Liver (tissue), 9 donors: ENCODE results near the gene GABRA5. TPM values are rescaled to one million over a fixed set of nuclear protein-coding genes. Genes with fewer than 3 reads are reported as not detected.

Source experiments
- DNase-seq: peaks from one replicate; pipeline ENCODE4 v3.0.0-alpha.2; 2017; ENCODE audit warnings: low spot score
- H3K27ac ChIP-seq, 2 donors: one replicate each; pipeline ENCODE4 v1.7.0; 2013; ENCODE audit warnings: inconsistent platforms in 2 of 2, low read length in 2 of 2, control low read depth in 1 of 2, low read depth in 1 of 2, mild to moderate bottlenecking in 1 of 2
- H3K27me3 ChIP-seq, 4 donors: one replicate each; pipeline versions ENCODE4 v1.6.1 to v1.7.0; 2013; ENCODE audit warnings: low read length in 3 of 4, inconsistent platforms in 1 of 4, mild to moderate bottlenecking in 1 of 4, moderate library complexity in 1 of 4; ENCODE audit not compliant: control insufficient read depth in 4 of 4, insufficient read depth in 4 of 4
- H3K36me3 ChIP-seq, 4 donors: one replicate each; pipeline versions ENCODE4 v1.6.1 to v1.7.0; 2013; ENCODE audit warnings: low read length in 3 of 4, mild to moderate bottlenecking in 3 of 4, low read depth in 1 of 4, moderate library complexity in 1 of 4; ENCODE audit not compliant: control insufficient read depth in 4 of 4, insufficient read depth in 3 of 4
- H3K4me1 ChIP-seq, 4 donors: one replicate each; pipeline versions ENCODE4 v1.6.1 to v1.7.0; 2013; ENCODE audit warnings: low read length in 3 of 4, mild to moderate bottlenecking in 3 of 4, moderate library complexity in 1 of 4; ENCODE audit not compliant: control insufficient read depth in 4 of 4, insufficient read depth in 4 of 4
- H3K4me3 ChIP-seq, 3 donors: one replicate each; pipeline versions ENCODE4 v1.6.1 to v1.7.0; 2013; ENCODE audit warnings: low read length in 3 of 3, control low read depth in 1 of 3, low read depth in 1 of 3, mild to moderate bottlenecking in 1 of 3
- H3K9ac ChIP-seq, 2 donors: one replicate each; pipeline ENCODE4 v1.7.0; 2013; ENCODE audit warnings: low read length in 2 of 2, mild to moderate bottlenecking in 2 of 2, moderate library complexity in 2 of 2, control low read depth in 1 of 2, low read depth in 1 of 2
- H3K9me3 ChIP-seq, 4 donors: one replicate each; pipeline versions ENCODE4 v1.6.1 to v1.7.0; 2013; ENCODE audit warnings: low read length in 3 of 4; ENCODE audit not compliant: control insufficient read depth in 4 of 4
- CTCF ChIP-seq: fragments of 150-350 bp; IDR thresholded peaks from 2 replicates; pipeline ENCODE4 v1.5.1; 2017; ENCODE audit warnings: improper control_type of control experiment, low read depth, low read length; ENCODE audit not compliant: missing input control
- EGR1 ChIP-seq, 2 donors: IDR thresholded peaks; 2 replicates each; pipeline ENCODE4 v1.6.1; 2016 to 2018; ENCODE audit warnings: antibody characterized with exemption in 2 of 2, low read depth in 2 of 2
- FOXA1 ChIP-seq: IDR thresholded peaks from 2 replicates; pipeline ENCODE4 v1.6.1; 2016; ENCODE audit warnings: antibody characterized with exemption
- FOXA2 ChIP-seq: IDR thresholded peaks from 2 replicates; pipeline ENCODE4 v1.6.1; 2016; ENCODE audit warnings: antibody characterized with exemption
- GABPA ChIP-seq, 2 donors: IDR thresholded peaks in 1 of 2; conservative IDR thresholded peaks in 1 of 2; 2 replicates each; pipeline ENCODE4 v1.6.1; 2016; ENCODE audit warnings: antibody characterized with exemption in 2 of 2, mild to moderate bottlenecking in 1 of 2, moderate library complexity in 1 of 2
- HNF4A ChIP-seq, 2 donors: conservative IDR thresholded peaks; 2 replicates each; pipeline ENCODE4 v1.6.1; 2016; ENCODE audit warnings: antibody characterized with exemption in 2 of 2, mild to moderate bottlenecking in 2 of 2
- HNF4G ChIP-seq: IDR thresholded peaks from 2 replicates; pipeline ENCODE4 v1.6.1; 2016; ENCODE audit warnings: antibody characterized with exemption
- JUND ChIP-seq, 2 donors: IDR thresholded peaks; 2 replicates each; pipeline ENCODE4 v1.6.1; 2016; ENCODE audit warnings: antibody characterized with exemption in 2 of 2
- NR2F2 ChIP-seq: IDR thresholded peaks from 2 replicates; pipeline ENCODE4 v1.6.1; 2016; ENCODE audit warnings: antibody characterized with exemption
- RAD21 ChIP-seq, 2 donors: IDR thresholded peaks; 2 replicates each; pipeline ENCODE4 v1.6.1; 2016; ENCODE audit warnings: antibody characterized with exemption in 2 of 2, mild to moderate bottlenecking in 2 of 2
- RXRA ChIP-seq, 2 donors: IDR thresholded peaks; 2 replicates each; pipeline ENCODE4 v1.6.1; 2017 to 2018; ENCODE audit warnings: antibody characterized with exemption in 2 of 2, mild to moderate bottlenecking in 1 of 2
- SP1 ChIP-seq: IDR thresholded peaks from 2 replicates; pipeline ENCODE4 v1.6.1; 2018; ENCODE audit warnings: antibody characterized with exemption, mild to moderate bottlenecking
- TAF1 ChIP-seq: conservative IDR thresholded peaks from 2 replicates; pipeline ENCODE4 v1.6.1; 2016; ENCODE audit warnings: antibody characterized with exemption, mild to moderate bottlenecking
- YY1 ChIP-seq: IDR thresholded peaks from 2 replicates; pipeline ENCODE4 v1.6.1; 2016; ENCODE audit warnings: antibody characterized with exemption, mild to moderate bottlenecking
- ZBTB33 ChIP-seq: IDR thresholded peaks from 2 replicates; pipeline ENCODE4 v1.6.1; 2016; ENCODE audit warnings: antibody characterized with exemption
- WGBS: extraction: QIAGEN DNeasy Blood & Tissue Kit; methylation state at CpG from one replicate; pipeline ENCODE4 v1.1.7; 2013; 5-methylcytosine and 5-hydroxymethylcytosine counted together
- polyA plus RNA-seq, 2 donors: library from polyadenylated mRNA; stranded (reverse) in 1 of 2; unstranded in 1 of 2; fragments of 200-250 nt in 1 of 2; fragments of >200 nt in 1 of 2; fragmentation: Nextera tagmentation in 1 of 2; extraction: Ambion mirVana in 1 of 2; gene quantifications; one replicate each; pipeline versions ENCODE4 v1.2.1 to v1.2.3, GENCODE V29; 2013 to 2015
- total RNA-seq, 2 donors: library from RNA; depleted of rRNA; stranded (reverse); fragments of >200 nt; gene quantifications; one replicate each; pipeline ENCODE4 v1.2.3, GENCODE V29; 2014
- TF ChIP-seq, protein P1 (sequence below): IDR thresholded peaks from 2 replicates; pipeline ENCODE4 v1.6.1; 2016; ENCODE audit warnings: antibody characterized with exemption
- TF ChIP-seq, protein P2 (sequence below): IDR thresholded peaks from 2 replicates; pipeline ENCODE4 v1.6.1; 2016; ENCODE audit warnings: antibody characterized with exemption, mild to moderate bottlenecking
- donor health status: healthy.
- donor health status: healthy.
- donor health status: healthy.
- donor health status: healthy.
- donor health status: healthy.

GABRA5 gene
- total and polyA plus RNA-seq, 4 donors = not detected

GRCh38 chr15:26981492-26981891 lies 114.6 kb downstream of the GABRA5 start:
- H3K27ac ChIP-seq = no peak overlapping the region
- H3K4me1 ChIP-seq = no peaks in the 10 kb centered on the region
- WGBS = 70% methylated on average over 4 of the region's 4 CpGs
- no peak for DNase-seq
- no peaks in the 10 kb centered on the region for H3K9me3 ChIP-seq
- H3K36me3 ChIP-seq = no peaks in the 10 kb centered on the region
- H3K9ac ChIP-seq = no peak overlapping the region
- no peak overlapping the region for H3K4me3 ChIP-seq
- TF ChIP-seq HNF4G = no peak
- no peak for TF ChIP-seq YY1
- TF ChIP-seq RAD21 (IDR thresholded peaks at IDR 0.05) = no peak
- TF ChIP-seq, protein P1, sequence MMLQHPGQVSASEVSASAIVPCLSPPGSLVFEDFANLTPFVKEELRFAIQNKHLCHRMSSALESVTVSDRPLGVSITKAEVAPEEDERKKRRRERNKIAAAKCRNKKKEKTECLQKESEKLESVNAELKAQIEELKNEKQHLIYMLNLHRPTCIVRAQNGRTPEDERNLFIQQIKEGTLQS = no peak
- TF ChIP-seq FOXA2 = no peak
- no peak for TF ChIP-seq CTCF
- no peak for TF ChIP-seq FOXA1
- no peak for TF ChIP-seq RXRA (IDR thresholded peaks at IDR 0.05)
- TF ChIP-seq NR2F2 = no peak
- TF ChIP-seq TAF1 = no peak
- no peak for TF ChIP-seq EGR1 (IDR thresholded peaks at IDR 0.05; ENCODE audit: low read depth in 2 of 2)
- H3K27me3 ChIP-seq = no peaks in the 10 kb centered on the region

DNA sequence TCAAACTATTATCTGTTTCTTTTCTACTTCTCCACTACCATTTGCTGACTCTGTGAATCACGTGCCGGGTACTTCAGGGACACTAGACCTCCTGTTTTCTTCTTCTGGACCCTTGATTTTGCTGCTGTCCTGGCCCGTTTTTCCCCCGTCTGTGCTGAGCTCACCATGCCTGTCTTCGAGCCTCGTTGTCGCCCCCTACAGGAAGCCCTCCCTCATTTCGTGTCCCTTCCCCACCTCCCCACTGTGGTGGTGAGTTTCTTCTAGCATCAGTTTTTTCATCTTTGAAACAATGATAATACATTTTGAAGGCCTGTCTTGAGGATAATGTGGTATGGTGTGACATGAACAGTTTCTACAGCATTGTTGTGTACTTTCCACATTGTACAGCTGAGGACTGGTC lies 117.0 kb downstream of the GABRA5 start:
- no peak for TF ChIP-seq ZBTB33
- TF ChIP-seq RAD21 (IDR thresholded peaks at IDR 0.05) = no peak
- TF ChIP-seq HNF4A (conservative IDR thresholded peaks at IDR 0.05) = no peak
- TF ChIP-seq EGR1 (IDR thresholded peaks at IDR 0.05; ENCODE audit: low read depth in 2 of 2) = no peak
- no peak for TF ChIP-seq HNF4G
- TF ChIP-seq YY1 = no peak
- no peak for TF ChIP-seq SP1
- TF ChIP-seq TAF1 = no peak
- no peaks in the 10 kb centered on the region for H3K9me3 ChIP-seq
- H3K27ac ChIP-seq = no peak overlapping the region
- H3K36me3 ChIP-seq = no peaks in the 10 kb centered on the region
- no peak for DNase-seq
- 69% methylated on average over 8 of the region's 8 CpGs for WGBS
- H3K4me3 ChIP-seq = no peak overlapping the region
- H3K27me3 ChIP-seq = no peaks in the 10 kb centered on the region
- H3K9ac ChIP-seq = no peak overlapping the region
- no peaks in the 10 kb centered on the region for H3K4me1 ChIP-seq

GRCh38 chr15:26985050-26985449 lies 118.2 kb downstream of the GABRA5 start:
- no peak overlapping the region for H3K9ac ChIP-seq
- H3K27me3 ChIP-seq = no peaks in the 10 kb centered on the region
- no peak for DNase-seq
- 85% methylated on average over 4 of the region's 4 CpGs for WGBS
- H3K36me3 ChIP-seq = no peaks in the 10 kb centered on the region
- H3K9me3 ChIP-seq = no peaks in the 10 kb centered on the region
- H3K4me1 ChIP-seq = no peaks in the 10 kb centered on the region
- no peak overlapping the region for H3K27ac ChIP-seq
- no peak overlapping the region for H3K4me3 ChIP-seq
- no peak for TF ChIP-seq FOXA1
- TF ChIP-seq, protein P2, sequence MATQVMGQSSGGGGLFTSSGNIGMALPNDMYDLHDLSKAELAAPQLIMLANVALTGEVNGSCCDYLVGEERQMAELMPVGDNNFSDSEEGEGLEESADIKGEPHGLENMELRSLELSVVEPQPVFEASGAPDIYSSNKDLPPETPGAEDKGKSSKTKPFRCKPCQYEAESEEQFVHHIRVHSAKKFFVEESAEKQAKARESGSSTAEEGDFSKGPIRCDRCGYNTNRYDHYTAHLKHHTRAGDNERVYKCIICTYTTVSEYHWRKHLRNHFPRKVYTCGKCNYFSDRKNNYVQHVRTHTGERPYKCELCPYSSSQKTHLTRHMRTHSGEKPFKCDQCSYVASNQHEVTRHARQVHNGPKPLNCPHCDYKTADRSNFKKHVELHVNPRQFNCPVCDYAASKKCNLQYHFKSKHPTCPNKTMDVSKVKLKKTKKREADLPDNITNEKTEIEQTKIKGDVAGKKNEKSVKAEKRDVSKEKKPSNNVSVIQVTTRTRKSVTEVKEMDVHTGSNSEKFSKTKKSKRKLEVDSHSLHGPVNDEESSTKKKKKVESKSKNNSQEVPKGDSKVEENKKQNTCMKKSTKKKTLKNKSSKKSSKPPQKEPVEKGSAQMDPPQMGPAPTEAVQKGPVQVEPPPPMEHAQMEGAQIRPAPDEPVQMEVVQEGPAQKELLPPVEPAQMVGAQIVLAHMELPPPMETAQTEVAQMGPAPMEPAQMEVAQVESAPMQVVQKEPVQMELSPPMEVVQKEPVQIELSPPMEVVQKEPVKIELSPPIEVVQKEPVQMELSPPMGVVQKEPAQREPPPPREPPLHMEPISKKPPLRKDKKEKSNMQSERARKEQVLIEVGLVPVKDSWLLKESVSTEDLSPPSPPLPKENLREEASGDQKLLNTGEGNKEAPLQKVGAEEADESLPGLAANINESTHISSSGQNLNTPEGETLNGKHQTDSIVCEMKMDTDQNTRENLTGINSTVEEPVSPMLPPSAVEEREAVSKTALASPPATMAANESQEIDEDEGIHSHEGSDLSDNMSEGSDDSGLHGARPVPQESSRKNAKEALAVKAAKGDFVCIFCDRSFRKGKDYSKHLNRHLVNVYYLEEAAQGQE = no peak
- TF ChIP-seq HNF4G = no peak
- no peak for TF ChIP-seq JUND (IDR thresholded peaks at IDR 0.05)
- no peak for TF ChIP-seq SP1
- TF ChIP-seq GABPA (IDR thresholded peaks at IDR 0.05 in 1 of 2, conservative IDR thresholded peaks at IDR 0.05 in 1 of 2) = no peak
- no peak for TF ChIP-seq EGR1 (IDR thresholded peaks at IDR 0.05; ENCODE audit: low read depth in 2 of 2)
- TF ChIP-seq YY1 = no peak
- no peak for TF ChIP-seq ZBTB33
- no peak for TF ChIP-seq FOXA2
- TF ChIP-seq HNF4A (conservative IDR thresholded peaks at IDR 0.05) = no peak
- TF ChIP-seq, protein P1 = no peak
- TF ChIP-seq RAD21 (IDR thresholded peaks at IDR 0.05) = no peak
- TF ChIP-seq RXRA (IDR thresholded peaks at IDR 0.05) = no peak
- no peak for TF ChIP-seq NR2F2
